HCT116 (cell line): ENCODE measurements around the gene NOP14. TPM values are rescaled to one million over a fixed set of nuclear protein-coding genes. Genes with fewer than 3 reads are reported as not detected.

ENCODE experiments used
- ATAC-seq: fragments of 200-7000 bp; cut with Tn5 transposase; 2 replicates; pipeline ENCODE4 v1.9.1; 2020; ENCODE audit warnings: mild to moderate bottlenecking, moderate library complexity
- BruUV-seq: library from RNA; stranded (reverse); fragments of 400-500 nt; replicated peaks from 2 replicates; lab custom pipeline; 2021; lab: Mats Ljungman, UMichigan
- CTCF ChIA-PET: fragments of 300-600 bp; sonication (Branson Sonifier 250); formaldehyde crosslinking; loops from one replicate; lab custom pipeline; 2021; ENCODE audit warnings: antibody characterized with exemption; lab: Charles Lee
- POLR2A ChIA-PET: fragments of 300-600, 350-600 bp; sonication (Branson Sonifier 250); formaldehyde crosslinking; loops from one replicate; lab custom pipeline; 2021; ENCODE audit warnings: antibody characterized with exemption; lab: Charles Lee
- RAD21 ChIA-PET, 2 experiments: fragments of 300-600 bp; sonication (Branson Sonifier 250); formaldehyde crosslinking; loops; one replicate each; lab custom pipeline; 2023; ENCODE audit warnings: low total read pairs in 2 of 2; ENCODE audit not compliant: uncharacterized antibody in 2 of 2, unreplicated experiment in 2 of 2, low non-redundant PET in 1 of 2; lab: Charles Lee
- DNase-seq: peaks from one replicate; pipeline ENCODE4 v3.0.0-alpha.2; 2010; ENCODE audit warnings: low read depth, low spot score
- H2AFZ ChIP-seq: fragments of 200-600 bp; shearing (Covaris generic), sonication (generic); 2 replicates; pipeline ENCODE4 v1.6.1; 2017; ENCODE audit warnings: low read depth, mixed run types, mixed read lengths, antibody characterized with exemption, low read length; ENCODE audit not compliant: poor library complexity, severe bottlenecking
- H3K27ac ChIP-seq: 2 replicates; pipeline ENCODE4 v1.5.1; 2012; ENCODE audit warnings: low read depth, low read length
- H3K27me3 ChIP-seq: fragments of 200-600 bp; sonication (generic); 2 replicates; pipeline ENCODE4 v1.6.1; 2016; ENCODE audit warnings: mixed run types, low read length, mixed read lengths; ENCODE audit not compliant: insufficient read depth
- H3K36me3 ChIP-seq, 2 experiments: fragments of 200-500 bp in 1 of 2; fragments of 200-600 bp in 1 of 2; sonication (Bioruptor generic) in 1 of 2; sonication (generic) in 1 of 2; 2 replicates each; pipeline versions ENCODE4 v1.5.1 to v1.6.1; 2014 to 2016; ENCODE audit warnings: low read length in 2 of 2, inconsistent platforms in 1 of 2, mixed read lengths in 1 of 2, mixed run types in 1 of 2; ENCODE audit not compliant: insufficient read depth in 2 of 2, control insufficient read depth in 1 of 2
- H3K4me1 ChIP-seq, 2 experiments: fragments of 200-600 bp in 1 of 2; sonication (generic) in 1 of 2; 2 replicates each; pipeline versions ENCODE4 v1.5.1 to v1.6.1; 2012 to 2017; ENCODE audit warnings: low read length in 2 of 2, inconsistent platforms in 1 of 2, mild to moderate bottlenecking in 1 of 2, mixed read lengths in 1 of 2, mixed run types in 1 of 2, moderate library complexity in 1 of 2; ENCODE audit not compliant: insufficient read depth in 2 of 2, control insufficient read depth in 1 of 2
- H3K4me2 ChIP-seq: fragments of 200-600 bp; sonication (generic); 2 replicates; pipeline ENCODE4 v1.6.1; 2017; ENCODE audit warnings: mixed run types, low read length, mixed read lengths
- H3K4me3 ChIP-seq, 2 experiments: fragments of 200-600 bp in 1 of 2; sonication (generic) in 1 of 2; replicated peaks in 1 of 2; 2 replicates each; pipeline ENCODE4 v1.5.1; 2011 to 2016; ENCODE audit warnings: low read length in 2 of 2, control low read depth in 1 of 2, low read depth in 1 of 2, mild to moderate bottlenecking in 1 of 2, mixed read lengths in 1 of 2, mixed run types in 1 of 2
- H3K79me2 ChIP-seq: fragments of 200-600 bp; sonication (generic); 2 replicates; pipeline ENCODE4 v1.6.1; 2017; ENCODE audit warnings: mild to moderate bottlenecking, mixed run types, low read length, moderate library complexity, mixed read lengths; ENCODE audit not compliant: insufficient read depth
- H3K9ac ChIP-seq: fragments of 200-600 bp; sonication (generic); 2 replicates; pipeline ENCODE4 v1.6.1; 2016; ENCODE audit warnings: low read length, mixed read lengths
- H3K9me2 ChIP-seq: fragments of 200-600 bp; sonication (generic), shearing (Covaris generic); 2 replicates; pipeline ENCODE4 v1.6.1; 2017; ENCODE audit warnings: mixed run types, mild to moderate bottlenecking, moderate library complexity; ENCODE audit not compliant: insufficient read depth
- H3K9me3 ChIP-seq, 2 experiments: fragments of 200-500 bp in 1 of 2; fragments of 200-600 bp in 1 of 2; sonication (Bioruptor generic) in 1 of 2; sonication (generic) in 1 of 2; 2 replicates each; pipeline ENCODE4 v1.6.1; 2014 to 2017; ENCODE audit warnings: low read length in 2 of 2, mixed read lengths in 2 of 2, inconsistent platforms in 1 of 2, low read depth in 1 of 2, mild to moderate bottlenecking in 1 of 2, mixed run types in 1 of 2, moderate library complexity in 1 of 2; ENCODE audit not compliant: control insufficient read depth in 1 of 2, insufficient read depth in 1 of 2
- H4K20me1 ChIP-seq: fragments of 200-600 bp; sonication (generic), shearing (Covaris generic); 2 replicates; pipeline ENCODE4 v1.6.1; 2017; ENCODE audit warnings: mixed run types, mild to moderate bottlenecking, moderate library complexity; ENCODE audit not compliant: insufficient read depth
- ATF3 ChIP-seq: IDR thresholded peaks from 2 replicates; pipeline ENCODE4 v1.6.1; 2012
- CBX3 ChIP-seq: IDR thresholded peaks from 2 replicates; pipeline ENCODE4 v1.6.1; 2012; ENCODE audit warnings: low read depth
- CEBPB ChIP-seq: IDR thresholded peaks from 2 replicates; pipeline ENCODE4 v1.6.1; 2012; ENCODE audit warnings: low read depth
- ELF1 ChIP-seq: IDR thresholded peaks from 2 replicates; pipeline ENCODE4 v1.6.1; 2012; ENCODE audit warnings: low read depth, borderline replicate concordance
- EZH2 ChIP-seq: fragments of 200-600 bp; sonication (generic); IDR thresholded peaks from 2 replicates; pipeline ENCODE4 v1.6.1; 2017; ENCODE audit warnings: antibody characterized with exemption, mixed run types
- EZH2phosphoT487 ChIP-seq: fragments of 200-600 bp; IDR thresholded peaks from 2 replicates; pipeline ENCODE4 v1.6.1; 2018; ENCODE audit warnings: antibody characterized with exemption, borderline replicate concordance
- POLR2A ChIP-seq: IDR thresholded peaks from 2 replicates; pipeline ENCODE4 v1.7.0; 2011; ENCODE audit warnings: borderline replicate concordance; ENCODE audit not compliant: insufficient read depth, insufficient read length; ENCODE audit errors: extremely low read depth
- RAD21 ChIP-seq: IDR thresholded peaks from 2 replicates; pipeline ENCODE4 v1.6.1; 2012; ENCODE audit warnings: low read depth, mild to moderate bottlenecking
- SP1 ChIP-seq: IDR thresholded peaks from 2 replicates; pipeline ENCODE4 v1.6.1; 2012; ENCODE audit warnings: low read depth
- SRF ChIP-seq: IDR thresholded peaks from 2 replicates; pipeline ENCODE4 v1.6.1; 2012; ENCODE audit warnings: low read depth
- TCF7L2 ChIP-seq: IDR thresholded peaks from 2 replicates; pipeline ENCODE4 v1.7.0; 2011; ENCODE audit warnings: borderline replicate concordance, inconsistent platforms; ENCODE audit not compliant: insufficient read depth, insufficient read length; ENCODE audit errors: extremely low read depth
- ZBTB33 ChIP-seq: IDR thresholded peaks from 2 replicates; pipeline ENCODE4 v1.6.1; 2011; ENCODE audit warnings: mild to moderate bottlenecking, low read length, moderate library complexity; ENCODE audit not compliant: insufficient replicate concordance; ENCODE audit errors: extremely low read depth
- ZFX ChIP-seq: fragments of 450-650 bp; IDR thresholded peaks from 2 replicates; pipeline ENCODE4 v1.6.1; 2017
- intact Hi-C: fragments of 100-400 bp; cut with micrococcal nuclease; formaldehyde crosslinking; loops from 2 replicates; pipeline ENCODE4 v1.10.0; 2022
- total RNA-seq: library from RNA; stranded (reverse); gene quantifications from one replicate; pipeline ENCODE4 v1.2.1, GENCODE V29; 2021; ENCODE audit not compliant: unreplicated experiment
- TF ChIP-seq, protein P1 (sequence below): IDR thresholded peaks from 2 replicates; pipeline ENCODE4 v1.6.1; 2012
- TF ChIP-seq, protein P2 (sequence below): IDR thresholded peaks from 2 replicates; pipeline ENCODE4 v1.6.1; 2012; ENCODE audit warnings: low read depth

The NOP14 gene
- total RNA-seq, 1 experiment from 2014 or later = 67.3 TPM

- H2AFZ ChIP-seq = no peak overlapping the region
- no peaks in the 10 kb centered on the region for H3K79me2 ChIP-seq
- POLR2A ChIA-PET = no interaction called here
- no peaks in the 10 kb centered on the region for H4K20me1 ChIP-seq
- H3K27ac ChIP-seq = no peak overlapping the region
- H3K36me3 ChIP-seq = peaks cover 6 to 25% of the 10 kb centered on the region in 2 experiments; a peak in 3 of 4 replicates
- RAD21 ChIA-PET = no interaction called here
- no peaks in the 10 kb centered on the region for H3K4me1 ChIP-seq
- CTCF ChIA-PET = no interaction called here
- TF ChIP-seq ZBTB33 = no peak
- no peak for TF ChIP-seq EZH2
- no peak for TF ChIP-seq SRF
- no peak for TF ChIP-seq CEBPB
- TF ChIP-seq, protein P1, sequence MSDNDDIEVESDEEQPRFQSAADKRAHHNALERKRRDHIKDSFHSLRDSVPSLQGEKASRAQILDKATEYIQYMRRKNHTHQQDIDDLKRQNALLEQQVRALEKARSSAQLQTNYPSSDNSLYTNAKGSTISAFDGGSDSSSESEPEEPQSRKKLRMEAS = no peak
- TF ChIP-seq, protein P2, sequence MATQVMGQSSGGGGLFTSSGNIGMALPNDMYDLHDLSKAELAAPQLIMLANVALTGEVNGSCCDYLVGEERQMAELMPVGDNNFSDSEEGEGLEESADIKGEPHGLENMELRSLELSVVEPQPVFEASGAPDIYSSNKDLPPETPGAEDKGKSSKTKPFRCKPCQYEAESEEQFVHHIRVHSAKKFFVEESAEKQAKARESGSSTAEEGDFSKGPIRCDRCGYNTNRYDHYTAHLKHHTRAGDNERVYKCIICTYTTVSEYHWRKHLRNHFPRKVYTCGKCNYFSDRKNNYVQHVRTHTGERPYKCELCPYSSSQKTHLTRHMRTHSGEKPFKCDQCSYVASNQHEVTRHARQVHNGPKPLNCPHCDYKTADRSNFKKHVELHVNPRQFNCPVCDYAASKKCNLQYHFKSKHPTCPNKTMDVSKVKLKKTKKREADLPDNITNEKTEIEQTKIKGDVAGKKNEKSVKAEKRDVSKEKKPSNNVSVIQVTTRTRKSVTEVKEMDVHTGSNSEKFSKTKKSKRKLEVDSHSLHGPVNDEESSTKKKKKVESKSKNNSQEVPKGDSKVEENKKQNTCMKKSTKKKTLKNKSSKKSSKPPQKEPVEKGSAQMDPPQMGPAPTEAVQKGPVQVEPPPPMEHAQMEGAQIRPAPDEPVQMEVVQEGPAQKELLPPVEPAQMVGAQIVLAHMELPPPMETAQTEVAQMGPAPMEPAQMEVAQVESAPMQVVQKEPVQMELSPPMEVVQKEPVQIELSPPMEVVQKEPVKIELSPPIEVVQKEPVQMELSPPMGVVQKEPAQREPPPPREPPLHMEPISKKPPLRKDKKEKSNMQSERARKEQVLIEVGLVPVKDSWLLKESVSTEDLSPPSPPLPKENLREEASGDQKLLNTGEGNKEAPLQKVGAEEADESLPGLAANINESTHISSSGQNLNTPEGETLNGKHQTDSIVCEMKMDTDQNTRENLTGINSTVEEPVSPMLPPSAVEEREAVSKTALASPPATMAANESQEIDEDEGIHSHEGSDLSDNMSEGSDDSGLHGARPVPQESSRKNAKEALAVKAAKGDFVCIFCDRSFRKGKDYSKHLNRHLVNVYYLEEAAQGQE = no peak
- no peak for TF ChIP-seq ATF3
- no peak for TF ChIP-seq EZH2phosphoT487
- TF ChIP-seq RAD21 = no peak
- TF ChIP-seq SP1 = no peak
- no peak for TF ChIP-seq CBX3
- TF ChIP-seq ZFX = no peak
- no peak for TF ChIP-seq TCF7L2
- no peak for TF ChIP-seq POLR2A
- TF ChIP-seq ELF1 = no peak
- no TSS peak for BruUV-seq
- H3K4me2 ChIP-seq = no peak overlapping the region
- no peak overlapping the region for H3K9ac ChIP-seq
- intact Hi-C loops = no loop called here
- DNase-seq = no peak
- H3K27me3 ChIP-seq = no peaks in the 10 kb centered on the region
- no peaks in the 10 kb centered on the region for H3K9me2 ChIP-seq
- H3K9me3 ChIP-seq = no peaks in the 10 kb centered on the region
- no peak overlapping the region for H3K4me3 ChIP-seq
- no peak for ATAC-seq
Measured at GRCh38 chr4:2893772-2894171, 69.4 kb downstream of the NOP14 start.
